ENCODE measurements around the gene PLPPR5. TPM values are rescaled to one million over a fixed set of nuclear protein-coding genes. Genes with fewer than 3 reads are reported as not detected.

Gene PLPPR5
- polyA plus RNA-seq, 1 donor (not counting 4 experiments of a cell fraction or from before 2014, with no cell fraction given): 0.93 TPM

GRCh38 chr1:99017655-99018054 is 13.0 kb upstream of the PLPPR5 start:
- no peaks in the 10 kb centered on the region for H3K9me1 ChIP-seq (ENCODE audit: control insufficient read depth, extremely low read depth, insufficient read depth, low read length)

GRCh38 chr1:99010679-99011078 is 6.0 kb upstream of the PLPPR5 start:
- H3K9me1 ChIP-seq (ENCODE audit: control insufficient read depth, extremely low read depth, insufficient read depth, low read length): no peaks in the 10 kb centered on the region
- H2AFZ ChIP-seq (ENCODE audit: control insufficient read depth, low read length): no peak overlapping the region
- no peaks in the 10 kb centered on the region for H3K9me3 ChIP-seq (ENCODE audit: control insufficient read depth, low read depth, low read length)
- FAIRE-seq (no peak), DNase-seq (ENCODE audit: low read depth, low spot score) (no peak)
- no peaks in the 10 kb centered on the region for H4K20me1 ChIP-seq (ENCODE audit: control insufficient read depth, extremely low read depth, insufficient read depth, low read length)
- no peak overlapping the region for H3K4me2 ChIP-seq (ENCODE audit: control insufficient read depth, extremely low read depth, insufficient read depth, low read depth, low read length)
- TF ChIP-seq EZH2 (IDR thresholded peaks at IDR 0.05; ENCODE audit: low read length): no peak
- TF ChIP-seq CTCF (optimal IDR thresholded peaks at IDR 0.05 in 1 of 3, IDR thresholded peaks at IDR 0.05 in 1 of 3, conservative IDR thresholded peaks at IDR 0.05 in 1 of 3; ENCODE audit: extremely low read depth in 1 of 3, insufficient read depth in 2 of 3, low read length in 3 of 3): no peak
- H3K4me1 ChIP-seq (ENCODE audit: control insufficient read depth, extremely low read depth, insufficient read depth, low read length): no peaks in the 10 kb centered on the region
- no peak overlapping the region for H3K27ac ChIP-seq (ENCODE audit: control insufficient read depth, insufficient read depth, low read length)
- H3K79me2 ChIP-seq (ENCODE audit: control insufficient read depth, insufficient read depth, low read length): no peaks in the 10 kb centered on the region
- dilution Hi-C loops (cut with MboI; ENCODE audit: extremely low pct_ligation_motif_present, low sequenced_read_pairs): no loop called here
- H3K9ac ChIP-seq (ENCODE audit: control insufficient read depth, extremely low read depth, insufficient read depth, low read length): no peak overlapping the region
- H3K27me3 ChIP-seq (ENCODE audit: control insufficient read depth, extremely low read depth, insufficient read depth, low read length): peaks cover 6% of the 10 kb centered on the region
- no peak overlapping the region for H3K4me3 ChIP-seq (ENCODE audit: control insufficient read depth in 2 of 3, extremely low read depth in 1 of 3, insufficient read depth in 2 of 3, low read depth in 1 of 3, low read length in 3 of 3)
- H3K36me3 ChIP-seq (ENCODE audit: control insufficient read depth in 2 of 2, extremely low read depth in 1 of 2, insufficient read depth in 2 of 2, low read length in 2 of 2): no peaks in the 10 kb centered on the region

More at GRCh38 chr1:99017655-99018054, 13.0 kb upstream of the PLPPR5 start:
- Histone ChIP-seq H3K79me2 (ENCODE audit: control insufficient read depth, insufficient read depth, low read length) (no peaks in the 10 kb centered on the region), H3K27me3 (ENCODE audit: control insufficient read depth, extremely low read depth, insufficient read depth, low read length) (peaks cover 4% of the 10 kb centered on the region), H3K9me3 (ENCODE audit: control insufficient read depth, low read depth, low read length) (no peaks in the 10 kb centered on the region), H3K4me2 (ENCODE audit: control insufficient read depth, extremely low read depth, insufficient read depth, low read depth, low read length) (no peak overlapping the region), H3K4me3 (ENCODE audit: control insufficient read depth in 2 of 3, extremely low read depth in 1 of 3, insufficient read depth in 2 of 3, low read depth in 1 of 3, low read length in 3 of 3) (no peak overlapping the region), H4K20me1 (ENCODE audit: control insufficient read depth, extremely low read depth, insufficient read depth, low read length) (no peaks in the 10 kb centered on the region), H3K36me3 (ENCODE audit: control insufficient read depth in 2 of 2, extremely low read depth in 1 of 2, insufficient read depth in 2 of 2, low read length in 2 of 2) (no peaks in the 10 kb centered on the region), H2AFZ (ENCODE audit: control insufficient read depth, low read length) (no peak overlapping the region), H3K27ac (ENCODE audit: control insufficient read depth, insufficient read depth, low read length) (no peak overlapping the region), H3K4me1 (ENCODE audit: control insufficient read depth, extremely low read depth, insufficient read depth, low read length) (no peaks in the 10 kb centered on the region), H3K9ac (ENCODE audit: control insufficient read depth, extremely low read depth, insufficient read depth, low read length) (no peak overlapping the region)
- dilution Hi-C loops (cut with MboI; ENCODE audit: extremely low pct_ligation_motif_present, low sequenced_read_pairs): no loop called here
- FAIRE-seq: no peak
- no peak for DNase-seq (ENCODE audit: low read depth, low spot score)
- TF ChIP-seq EZH2 (IDR thresholded peaks at IDR 0.05; ENCODE audit: low read length) (no peak), CTCF (optimal IDR thresholded peaks at IDR 0.05 in 1 of 3, IDR thresholded peaks at IDR 0.05 in 1 of 3, conservative IDR thresholded peaks at IDR 0.05 in 1 of 3; ENCODE audit: extremely low read depth in 1 of 3, insufficient read depth in 2 of 3, low read length in 3 of 3) (no peak)
